ENCODE results near the gene POLR2E.

Gene POLR2E

DNA sequence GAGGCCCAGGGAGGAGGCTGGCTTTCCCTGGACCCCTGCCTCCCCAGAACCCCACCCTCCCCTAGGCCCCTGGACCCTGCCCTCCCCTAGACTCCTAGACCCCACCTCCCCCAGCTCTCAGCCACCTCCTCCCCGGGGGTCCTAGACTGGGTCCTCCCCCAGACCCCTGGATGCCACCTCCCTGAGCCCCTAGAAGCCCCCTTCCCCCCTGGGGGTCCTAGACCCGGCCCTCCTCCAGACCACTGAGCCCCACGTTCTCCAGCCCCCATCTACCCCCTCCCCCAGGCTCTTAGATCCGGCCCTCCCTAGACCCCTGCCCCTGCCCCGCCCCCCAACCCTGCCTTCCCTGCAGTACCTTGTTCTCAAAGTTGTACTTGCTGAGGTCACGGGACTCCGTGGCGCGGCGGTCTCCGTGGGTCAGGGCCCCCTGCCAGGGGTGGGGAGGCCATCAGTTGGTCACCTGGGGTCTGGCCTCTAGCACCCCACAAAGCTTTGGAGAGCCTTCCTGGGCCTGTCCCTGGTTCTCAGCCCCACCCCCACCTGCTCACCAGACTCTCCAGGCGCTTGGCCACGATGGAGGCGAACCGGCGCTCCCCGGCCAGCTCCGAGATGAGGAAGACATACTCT is 16.6 kb upstream of the POLR2E start:
- DNase-seq (ENCODE audit: low read depth in 1 of 2, low spot score in 1 of 2), result no peak

- DNase-seq (ENCODE audit: low read depth in 1 of 2, low spot score in 1 of 2), result no peak
Measured at GRCh38 chr19:1110809-1111640, 15.8 kb upstream of the POLR2E start.

DNA sequence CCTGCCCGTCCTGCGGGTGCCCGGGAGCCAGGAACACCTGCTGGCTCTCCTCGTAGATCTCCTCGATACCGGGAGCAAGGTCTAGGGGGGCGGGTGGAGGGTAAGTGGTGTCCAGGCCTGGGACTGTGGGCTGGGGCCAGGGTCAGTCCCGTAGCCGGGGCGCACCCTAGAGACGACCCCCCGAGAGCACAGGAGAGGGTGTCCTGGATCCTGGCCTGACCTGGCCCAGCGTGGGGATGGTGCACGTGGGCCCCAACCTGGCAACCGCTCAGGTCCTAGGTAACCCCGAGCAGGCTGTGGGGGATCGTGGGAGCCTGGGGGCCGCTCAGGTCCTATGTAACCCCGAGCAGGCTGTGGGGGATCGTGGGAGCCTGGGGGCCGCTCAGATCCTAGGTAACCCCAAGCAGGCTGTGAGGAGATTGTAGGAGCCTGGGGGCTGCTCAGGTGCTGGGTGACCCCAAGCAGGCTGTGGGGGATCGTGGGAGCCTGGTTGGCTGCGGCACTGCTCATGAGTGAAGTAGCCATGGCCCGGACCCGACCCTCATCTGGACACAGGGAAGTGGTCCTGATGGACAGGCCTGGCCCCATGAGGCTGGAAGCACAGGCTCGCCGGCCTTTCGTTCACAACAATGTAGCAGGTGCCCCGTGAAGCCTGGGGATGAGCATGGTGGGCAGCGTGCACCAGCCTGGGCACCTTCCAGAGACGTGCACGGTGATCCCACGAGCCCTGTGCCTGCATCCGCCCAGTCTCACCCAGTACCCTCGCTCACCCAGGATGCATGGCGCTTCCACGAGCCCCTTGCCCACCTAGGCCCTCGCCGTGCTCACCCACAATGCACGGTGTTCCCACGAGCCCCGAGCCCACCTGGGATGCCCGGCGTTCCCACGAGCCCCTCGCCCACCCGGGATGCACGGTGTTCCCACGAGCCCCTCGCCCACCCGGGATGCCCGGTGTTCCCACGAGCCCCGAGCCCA is 14.8 kb upstream of the POLR2E start:
- no peak for DNase-seq (ENCODE audit: low read depth in 1 of 2, low spot score in 1 of 2)

- no peak for DNase-seq (ENCODE audit: low read depth in 1 of 2, low spot score in 1 of 2)
Measured at GRCh38 chr19:1109032-1109551, 13.9 kb upstream of the POLR2E start.

GRCh38 chr19:1108291-1109031 is 13.3 kb upstream of the POLR2E start:
- no peak for DNase-seq (ENCODE audit: low read depth in 1 of 2, low spot score in 1 of 2)

DNA sequence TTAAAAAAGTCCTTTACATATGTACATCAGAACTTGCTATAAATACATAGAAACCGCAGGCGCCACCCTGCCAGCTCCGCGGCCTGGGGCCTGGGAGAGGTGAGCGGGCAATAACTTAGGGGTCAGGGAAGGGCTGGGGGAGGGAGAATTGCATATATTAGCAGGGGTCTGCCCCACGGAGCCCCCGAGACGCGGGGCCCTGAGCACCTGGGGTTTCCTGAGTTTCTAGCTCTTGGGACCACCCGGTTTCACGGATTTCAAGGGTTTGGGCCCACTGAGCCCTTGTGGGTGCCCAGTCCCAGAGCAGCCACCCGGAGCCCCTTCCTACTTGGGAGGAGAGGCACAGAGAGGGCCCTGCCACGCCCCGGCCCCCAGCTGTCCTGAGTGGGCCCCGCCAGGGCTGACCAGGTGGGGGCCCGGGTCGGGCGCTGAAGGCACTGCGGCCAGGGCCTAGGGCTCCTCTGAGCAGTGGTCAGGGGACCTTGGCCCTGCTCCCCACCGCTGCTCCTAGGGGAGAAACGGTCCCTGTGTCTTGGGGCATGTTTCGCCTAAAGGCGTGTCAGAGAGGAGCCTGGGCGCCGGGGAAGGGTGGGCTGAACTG is 12.6 kb upstream of the POLR2E start:
- DNase-seq (ENCODE audit: low read depth in 1 of 2, low spot score in 1 of 2), result no peak

DNA sequence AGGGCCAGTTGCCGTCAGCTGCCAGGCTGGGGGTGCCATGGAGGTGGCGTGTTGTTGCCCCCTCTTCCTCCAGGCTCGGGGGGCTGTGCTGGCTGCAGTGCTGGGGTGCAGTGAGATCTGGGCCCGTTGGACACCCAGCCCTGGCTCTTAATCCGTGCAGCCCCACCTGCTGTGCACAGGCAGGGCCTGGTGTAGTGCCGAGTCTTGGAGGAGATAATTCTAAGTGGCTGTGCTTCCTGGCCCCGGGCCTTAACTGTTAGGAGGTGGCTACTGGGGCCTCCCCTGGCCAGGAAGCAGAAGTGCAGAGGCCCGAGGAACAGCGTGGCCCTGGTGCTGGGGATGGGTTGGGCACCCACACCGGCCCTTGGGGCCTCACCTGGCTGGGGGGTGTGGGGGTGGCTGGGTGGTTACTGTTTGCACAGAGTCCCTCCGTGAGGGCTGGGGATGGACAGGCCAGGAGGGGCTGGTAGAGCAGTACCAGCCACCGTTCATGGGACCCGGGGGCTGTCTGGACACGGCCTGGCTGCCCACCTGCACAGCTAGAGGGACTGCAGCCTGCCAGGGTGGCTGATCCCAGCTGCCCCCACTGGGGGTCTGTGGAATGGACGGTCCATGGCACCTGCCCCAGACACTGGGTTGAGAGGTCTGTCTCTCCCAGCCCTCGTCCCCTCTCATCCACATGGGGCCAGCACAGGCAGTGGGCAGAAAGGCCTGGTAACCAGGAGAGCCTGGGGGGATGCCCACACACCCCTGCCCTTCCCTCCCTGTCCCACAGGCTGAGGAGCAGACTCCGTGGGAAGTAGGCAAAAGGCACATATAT is 11.9 kb upstream of the POLR2E start:
- no peak for DNase-seq (ENCODE audit: low read depth in 1 of 2, low spot score in 1 of 2)

DNA sequence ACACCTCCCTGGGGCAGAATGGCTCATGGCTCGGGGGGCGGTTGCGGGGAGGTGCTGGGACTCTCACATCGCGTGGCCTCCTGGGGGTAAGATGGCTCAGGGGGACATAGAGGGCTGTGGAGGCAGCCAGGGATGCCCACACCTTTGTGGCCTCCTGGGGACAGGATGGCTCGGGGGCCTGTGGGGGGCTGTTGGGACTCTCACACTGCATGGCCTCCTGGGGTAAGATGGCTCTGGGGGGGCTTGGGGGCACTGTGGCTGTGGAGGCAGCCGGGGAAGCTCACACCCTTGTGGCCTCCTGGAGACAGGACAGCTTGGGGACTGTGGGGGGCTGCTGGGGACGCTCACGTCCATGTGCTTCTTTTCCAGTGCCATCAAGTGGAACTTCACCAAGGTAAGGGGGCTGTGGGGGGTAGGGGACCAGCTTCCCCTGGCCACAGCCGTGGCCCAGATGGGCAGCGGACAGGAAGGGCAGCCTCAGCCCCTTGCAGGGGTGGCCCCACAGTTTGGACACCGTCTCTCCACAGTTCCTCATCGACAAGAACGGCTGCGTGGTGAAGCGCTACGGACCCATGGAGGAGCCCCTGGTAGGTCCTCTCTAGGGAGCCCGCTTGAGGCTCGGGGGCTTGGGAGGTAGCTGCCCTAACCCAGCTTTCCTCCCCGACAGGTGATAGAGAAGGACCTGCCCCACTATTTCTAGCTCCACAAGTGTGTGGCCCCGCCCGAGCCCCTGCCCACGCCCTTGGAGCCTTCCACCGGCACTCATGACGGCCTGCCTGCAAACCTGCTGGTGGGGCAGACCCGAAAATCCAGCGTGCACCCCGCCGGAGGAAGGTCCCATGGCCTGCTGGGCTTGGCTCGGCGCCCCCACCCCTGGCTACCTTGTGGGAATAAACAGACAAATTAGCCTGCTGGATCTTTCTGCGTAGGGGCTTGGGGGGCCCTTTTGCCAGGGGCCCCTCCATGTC is 11.0 kb upstream of the POLR2E start:
- no peak for DNase-seq (ENCODE audit: low read depth in 1 of 2, low spot score in 1 of 2)

- no peak for DNase-seq (ENCODE audit: low read depth in 1 of 2, low spot score in 1 of 2)
Measured at GRCh38 chr19:1105008-1105872, 10.1 kb upstream of the POLR2E start.

DNA sequence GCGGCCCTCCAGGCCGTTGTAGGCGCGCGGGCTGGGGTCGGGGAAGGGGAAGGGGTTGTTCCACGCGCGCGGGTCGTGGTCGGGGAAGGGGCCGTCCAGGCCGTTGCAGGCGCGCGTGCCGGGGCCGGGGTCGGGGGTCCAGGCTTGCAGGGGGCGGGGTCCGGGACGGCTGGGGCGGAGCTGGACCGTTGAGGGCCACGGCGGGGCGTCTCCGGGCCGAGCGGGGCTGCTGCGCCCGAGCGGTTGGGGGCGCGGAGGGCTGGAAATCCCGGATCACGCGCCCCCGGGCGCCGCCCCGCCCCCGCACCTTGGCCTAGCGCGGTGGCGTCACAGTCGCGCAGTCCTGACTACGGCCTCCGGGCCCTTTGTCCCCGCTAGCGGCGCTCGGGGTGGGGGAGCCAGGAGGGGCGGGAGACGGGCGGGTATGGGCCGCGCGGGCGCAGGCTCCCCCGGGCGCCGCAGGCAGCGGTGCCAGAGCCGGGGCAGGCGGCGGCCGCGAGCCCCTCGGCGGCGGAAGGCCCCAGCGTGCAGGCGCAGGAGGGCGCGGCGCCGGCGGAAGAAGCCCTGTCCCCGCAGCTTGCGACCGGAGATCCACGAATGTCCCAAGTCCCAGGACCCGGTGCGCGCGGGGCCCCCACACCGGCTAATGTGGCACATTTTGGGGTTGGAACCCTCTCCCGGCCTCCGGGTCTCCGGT is 9.3 kb upstream of the POLR2E start:
- DNase-seq (ENCODE audit: low read depth in 1 of 2, low spot score in 1 of 2), result peak; percentile 56 to 61

GRCh38 chr19:1103708-1104310 is 8.6 kb upstream of the POLR2E start, which contains the start of gene GPX4:
Gene GPX4, plus strand, starts transcription at chr19:1103994. Its CDS starts 50 bp downstream, at chr19:1104044.
- peak; percentile 89 to 98 for DNase-seq (ENCODE audit: low read depth in 1 of 2, low spot score in 1 of 2)

DNA sequence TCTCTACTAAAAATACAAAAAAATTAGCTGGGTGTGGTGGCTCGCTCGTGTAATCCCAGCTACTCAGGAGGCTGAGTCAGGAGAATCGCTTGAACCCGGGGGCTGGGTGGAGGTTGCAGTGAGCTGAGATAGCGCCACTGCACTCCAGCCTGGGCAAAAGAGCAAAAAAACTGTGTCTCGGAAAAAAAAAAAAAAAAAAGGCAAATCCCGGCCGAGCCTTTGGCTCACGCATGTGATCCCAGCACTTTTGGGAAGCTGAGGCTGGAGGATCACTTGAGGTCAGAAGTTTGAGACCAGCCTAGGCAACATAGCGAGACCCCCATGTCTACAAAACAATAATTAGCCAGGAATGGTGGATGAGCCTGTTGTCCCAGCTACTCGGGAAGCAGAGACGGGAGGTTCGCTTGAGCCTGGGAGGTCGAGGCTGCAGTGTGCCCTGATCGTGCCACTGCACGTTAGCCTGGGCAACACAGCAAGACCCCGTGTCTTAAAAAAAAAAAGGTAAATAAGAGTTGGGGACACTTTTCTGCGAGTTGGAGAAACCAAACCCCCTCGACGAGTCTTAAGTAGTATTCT is 8.0 kb upstream of the POLR2E start:
- DNase-seq (ENCODE audit: low read depth in 1 of 2, low spot score in 1 of 2), result no peak

DNA sequence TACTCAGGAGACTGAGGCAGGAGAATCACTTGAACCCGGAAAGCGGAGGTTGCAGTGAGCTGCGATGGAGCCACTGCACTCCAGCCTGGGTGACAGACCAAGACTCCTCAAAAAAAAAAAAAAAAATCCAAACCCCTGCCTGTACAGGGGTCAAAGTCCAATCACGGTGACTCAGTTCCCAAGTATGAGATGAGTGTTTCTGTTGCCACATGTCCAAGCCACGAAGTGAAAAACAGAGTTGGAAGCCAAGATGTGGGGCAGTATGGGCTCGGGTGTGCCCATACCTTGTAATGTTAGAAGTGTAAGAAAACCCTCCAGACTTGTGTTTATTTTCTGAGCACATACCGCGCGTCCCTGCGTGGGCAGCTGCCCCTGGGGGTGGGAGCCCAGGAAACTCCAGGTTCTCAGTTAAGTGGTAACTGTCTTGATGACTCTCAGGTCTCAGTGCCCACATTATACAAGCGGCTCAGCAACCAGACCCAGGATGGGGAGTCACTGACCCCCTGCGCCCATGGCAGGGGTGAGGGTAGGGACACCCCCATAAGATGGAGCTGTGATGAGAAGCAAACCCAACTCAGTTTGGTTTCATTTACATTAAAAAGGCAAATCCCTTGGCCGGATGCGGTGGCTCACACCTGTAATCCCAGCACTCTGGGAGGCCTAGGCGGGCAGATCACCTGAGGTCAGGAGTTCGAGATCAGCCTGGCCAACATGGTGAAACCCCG is 7.4 kb upstream of the POLR2E start:
- DNase-seq (ENCODE audit: low read depth in 1 of 2, low spot score in 1 of 2), result no peak

- DNase-seq (ENCODE audit: low read depth in 1 of 2, low spot score in 1 of 2), result no peak
Measured at GRCh38 chr19:1101337-1101698, 6.1 kb upstream of the POLR2E start.

Data from activated CD4-positive, alpha-beta T cell treated with anti-CD3 and anti-CD28 coated beads, Interleukin-2, amount 50 U/mL, for 24 hours (primary cell).